ENCODE measurements around the gene MMEL1. TPM values are rescaled to one million over a fixed set of nuclear protein-coding genes. Genes with fewer than 3 reads are reported as not detected.
"Not testable (repeated sequence)": the region's sequence is repeated elsewhere in the genome, so short reads cannot be mapped to it uniquely, and the experiment has no call there.

MMEL1 gene
- total RNA-seq, 1 donor from 2014 or later = 0.62 TPM

DNA sequence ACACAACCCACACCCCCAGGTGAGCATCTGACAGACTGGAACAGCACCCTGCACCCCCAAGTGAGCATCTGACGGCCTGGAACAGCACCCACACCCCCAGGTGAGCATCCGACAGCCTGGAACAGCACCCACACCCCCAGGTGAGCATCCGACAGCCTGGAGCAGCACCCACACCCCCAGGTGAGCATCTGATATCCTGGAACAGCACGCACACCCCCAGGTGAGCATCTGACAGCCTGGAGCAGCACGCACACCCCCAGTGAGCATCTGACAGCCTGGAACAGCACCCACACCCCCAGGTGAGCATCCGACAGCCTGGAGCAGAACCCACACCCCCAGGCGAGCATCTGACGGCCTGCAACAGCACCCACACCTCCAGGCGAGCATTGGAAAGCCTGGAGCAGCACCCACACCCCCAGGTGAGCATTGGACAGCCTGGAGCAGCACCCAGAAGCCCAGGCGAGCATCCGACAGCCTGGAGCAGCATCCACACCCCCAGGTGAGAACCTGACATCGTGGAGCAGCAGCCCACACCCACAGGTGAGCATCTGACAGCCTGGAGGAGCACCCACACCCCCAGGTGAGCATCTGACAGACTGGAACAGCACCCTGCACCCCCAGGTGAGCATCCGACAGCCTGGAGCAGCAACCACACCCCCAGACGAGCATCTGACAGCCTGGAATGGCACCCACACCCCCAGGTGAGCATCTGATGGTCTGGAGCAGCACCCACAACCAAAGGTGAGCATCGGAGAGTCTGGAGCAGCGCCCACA lies 19.5 kb upstream of the MMEL1 start:
- not testable (repeated sequence) for H3K27ac Mint-ChIP-seq (ENCODE audit: unreplicated experiment); H3K27me3 Mint-ChIP-seq (ENCODE audit: low read depth); H3K4me1 Mint-ChIP-seq (ENCODE audit: low read depth); H3K36me3 Mint-ChIP-seq (ENCODE audit: low read depth); H3K4me3 Mint-ChIP-seq (ENCODE audit: unreplicated experiment)
- peak; percentile 97 for DNase-seq (ENCODE audit: low spot score)
- H3K9me3 Mint-ChIP-seq (ENCODE audit: low read depth) = peaks cover 37% of the 10 kb centered on the region

DNA sequence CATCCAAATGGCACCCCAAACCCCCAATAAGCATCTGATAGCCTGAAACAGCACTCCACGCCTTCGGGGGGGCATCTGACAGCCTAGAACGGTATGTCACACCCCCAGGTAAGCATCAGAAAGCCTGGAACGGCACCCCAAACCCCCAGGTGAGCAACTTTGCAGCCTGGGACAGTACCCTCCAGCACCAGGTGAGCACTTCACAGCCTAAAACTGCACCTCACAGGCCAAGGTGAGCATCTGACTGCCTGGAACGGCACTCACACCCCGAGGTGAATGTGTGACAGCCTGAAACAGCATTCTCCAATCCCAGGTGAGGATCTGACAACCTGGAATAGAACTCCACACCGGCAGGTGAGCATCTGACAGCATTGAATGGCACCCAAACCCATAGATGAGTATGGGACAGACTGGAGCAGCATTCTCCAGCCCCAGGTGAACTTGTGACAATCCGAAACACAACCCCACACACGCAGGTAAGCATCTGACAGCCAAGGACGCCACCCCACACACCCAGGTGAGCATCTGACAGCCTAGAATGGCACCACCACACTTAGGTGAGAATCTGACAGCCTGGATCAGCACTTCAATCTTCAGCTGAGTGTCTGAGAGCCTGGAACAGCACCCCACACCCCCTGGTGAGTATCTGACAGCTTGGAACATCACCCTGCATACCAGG lies 18.3 kb upstream of the MMEL1 start:
- H3K9me3 Mint-ChIP-seq (ENCODE audit: low read depth) = peaks cover 42% of the 10 kb centered on the region
- no peaks in the 10 kb centered on the region for H3K27me3 Mint-ChIP-seq (ENCODE audit: low read depth)
- no peak overlapping the region for H3K4me3 Mint-ChIP-seq (ENCODE audit: unreplicated experiment)
- TF ChIP-seq, protein P1, sequence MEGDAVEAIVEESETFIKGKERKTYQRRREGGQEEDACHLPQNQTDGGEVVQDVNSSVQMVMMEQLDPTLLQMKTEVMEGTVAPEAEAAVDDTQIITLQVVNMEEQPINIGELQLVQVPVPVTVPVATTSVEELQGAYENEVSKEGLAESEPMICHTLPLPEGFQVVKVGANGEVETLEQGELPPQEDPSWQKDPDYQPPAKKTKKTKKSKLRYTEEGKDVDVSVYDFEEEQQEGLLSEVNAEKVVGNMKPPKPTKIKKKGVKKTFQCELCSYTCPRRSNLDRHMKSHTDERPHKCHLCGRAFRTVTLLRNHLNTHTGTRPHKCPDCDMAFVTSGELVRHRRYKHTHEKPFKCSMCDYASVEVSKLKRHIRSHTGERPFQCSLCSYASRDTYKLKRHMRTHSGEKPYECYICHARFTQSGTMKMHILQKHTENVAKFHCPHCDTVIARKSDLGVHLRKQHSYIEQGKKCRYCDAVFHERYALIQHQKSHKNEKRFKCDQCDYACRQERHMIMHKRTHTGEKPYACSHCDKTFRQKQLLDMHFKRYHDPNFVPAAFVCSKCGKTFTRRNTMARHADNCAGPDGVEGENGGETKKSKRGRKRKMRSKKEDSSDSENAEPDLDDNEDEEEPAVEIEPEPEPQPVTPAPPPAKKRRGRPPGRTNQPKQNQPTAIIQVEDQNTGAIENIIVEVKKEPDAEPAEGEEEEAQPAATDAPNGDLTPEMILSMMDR (IDR thresholded peaks at IDR 0.05) = no peak
- peaks cover 5% of the 10 kb centered on the region for H3K36me3 Mint-ChIP-seq (ENCODE audit: low read depth)
- DNase-seq (ENCODE audit: low spot score) = peak; percentile 38
- no peaks in the 10 kb centered on the region for H3K4me1 Mint-ChIP-seq (ENCODE audit: low read depth)
- no peak overlapping the region for H3K27ac Mint-ChIP-seq (ENCODE audit: unreplicated experiment)

DNA sequence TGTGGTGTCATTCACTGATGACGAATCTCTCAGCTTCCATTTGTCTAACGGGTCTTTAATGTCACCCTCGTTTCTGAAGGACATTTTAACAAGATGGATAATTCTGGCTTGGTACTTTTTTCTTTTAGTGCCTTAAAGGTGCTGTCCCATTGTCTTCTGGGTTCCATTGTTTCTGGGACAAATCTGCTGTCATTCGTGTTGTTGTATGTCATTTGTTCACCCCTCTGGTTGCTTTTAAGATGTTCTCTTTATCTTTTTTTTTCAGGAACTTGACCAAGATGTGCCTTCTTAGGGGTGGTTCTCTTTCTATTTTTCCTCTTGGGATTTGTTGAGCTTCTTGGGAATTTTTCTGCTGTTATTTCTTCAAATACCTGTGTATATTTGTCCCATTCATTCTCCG lies 14.0 kb upstream of the MMEL1 start:
- DNase-seq (ENCODE audit: low spot score) = no peak
- Mint-ChIP-seq H3K36me3 (ENCODE audit: low read depth) (no peaks in the 10 kb centered on the region), H3K4me3 (ENCODE audit: unreplicated experiment) (no peak overlapping the region), H3K4me1 (ENCODE audit: low read depth) (peaks cover 9% of the 10 kb centered on the region), H3K9me3 (ENCODE audit: low read depth) (peaks cover 16% of the 10 kb centered on the region), H3K27me3 (ENCODE audit: low read depth) (no peaks in the 10 kb centered on the region), H3K27ac (ENCODE audit: unreplicated experiment) (no peak overlapping the region)
- TF ChIP-seq, protein P1 (IDR thresholded peaks at IDR 0.05) = no peak

DNA sequence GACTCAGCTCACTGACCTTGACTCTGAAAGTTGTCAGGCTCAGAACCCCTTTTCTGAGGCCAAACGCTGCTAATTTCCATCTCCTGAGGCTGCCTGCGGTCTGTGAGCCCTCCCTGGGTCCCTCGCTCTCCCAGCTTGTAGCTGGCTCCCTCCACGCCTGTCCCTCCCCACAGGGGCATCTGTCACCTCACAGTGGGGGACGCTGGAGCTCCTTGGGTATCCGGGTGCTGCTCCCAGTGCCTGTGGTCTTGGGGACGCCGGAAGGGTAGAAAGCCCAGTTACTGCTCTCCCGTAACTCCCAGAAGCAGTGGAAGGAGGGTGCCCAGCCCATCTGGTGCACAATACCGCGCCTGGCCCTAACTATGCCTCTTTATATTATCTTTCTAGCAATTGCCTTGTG lies 13.0 kb upstream of the MMEL1 start:
- peaks cover 9% of the 10 kb centered on the region for H3K4me1 Mint-ChIP-seq (ENCODE audit: low read depth)

DNA sequence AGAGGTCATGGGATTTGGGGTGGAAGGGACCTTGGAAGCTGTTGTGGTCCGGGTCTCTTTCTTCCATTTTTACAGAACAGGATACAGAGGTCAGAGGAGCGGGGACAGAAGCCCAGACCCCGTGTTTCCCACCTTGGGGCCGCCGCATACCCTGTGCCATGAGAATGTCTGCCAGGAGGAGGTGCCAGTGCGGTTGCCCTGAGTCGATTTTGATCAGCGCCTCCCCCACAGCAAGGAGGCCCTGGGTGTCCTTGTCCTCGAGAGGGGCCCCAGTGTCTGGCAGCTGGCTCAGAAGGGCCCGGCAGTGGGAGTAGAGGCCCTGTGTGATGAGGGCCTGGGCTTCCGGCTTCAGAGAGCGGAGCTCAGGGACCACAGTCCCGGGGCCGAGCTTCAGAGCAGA lies 12.3 kb upstream of the MMEL1 start:
- Mint-ChIP-seq H3K27ac (ENCODE audit: unreplicated experiment) (no peak overlapping the region), H3K27me3 (ENCODE audit: low read depth) (no peaks in the 10 kb centered on the region), H3K4me1 (ENCODE audit: low read depth) (peaks cover 9% of the 10 kb centered on the region), H3K9me3 (ENCODE audit: low read depth) (peaks cover 16% of the 10 kb centered on the region), H3K36me3 (ENCODE audit: low read depth) (no peaks in the 10 kb centered on the region), H3K4me3 (ENCODE audit: unreplicated experiment) (no peak overlapping the region)
- TF ChIP-seq, protein P1 (IDR thresholded peaks at IDR 0.05) = no peak
- peak; percentile 71 for DNase-seq (ENCODE audit: low spot score)

More for the DNA sequence above, 13.0 kb upstream of the MMEL1 start:
- TF ChIP-seq, protein P1 (IDR thresholded peaks at IDR 0.05) = no peak
- peak; percentile 71 for DNase-seq (ENCODE audit: low spot score)
- no peak overlapping the region for H3K27ac Mint-ChIP-seq (ENCODE audit: unreplicated experiment)
- peaks cover 16% of the 10 kb centered on the region for H3K9me3 Mint-ChIP-seq (ENCODE audit: low read depth)
- H3K4me3 Mint-ChIP-seq (ENCODE audit: unreplicated experiment) = no peak overlapping the region
- no peaks in the 10 kb centered on the region for H3K27me3 Mint-ChIP-seq (ENCODE audit: low read depth)
- no peaks in the 10 kb centered on the region for H3K36me3 Mint-ChIP-seq (ENCODE audit: low read depth)

All from chondrocyte (in vitro differentiated cells).